ENCODE data around the gene THOC7.

Gene THOC7

DNA sequence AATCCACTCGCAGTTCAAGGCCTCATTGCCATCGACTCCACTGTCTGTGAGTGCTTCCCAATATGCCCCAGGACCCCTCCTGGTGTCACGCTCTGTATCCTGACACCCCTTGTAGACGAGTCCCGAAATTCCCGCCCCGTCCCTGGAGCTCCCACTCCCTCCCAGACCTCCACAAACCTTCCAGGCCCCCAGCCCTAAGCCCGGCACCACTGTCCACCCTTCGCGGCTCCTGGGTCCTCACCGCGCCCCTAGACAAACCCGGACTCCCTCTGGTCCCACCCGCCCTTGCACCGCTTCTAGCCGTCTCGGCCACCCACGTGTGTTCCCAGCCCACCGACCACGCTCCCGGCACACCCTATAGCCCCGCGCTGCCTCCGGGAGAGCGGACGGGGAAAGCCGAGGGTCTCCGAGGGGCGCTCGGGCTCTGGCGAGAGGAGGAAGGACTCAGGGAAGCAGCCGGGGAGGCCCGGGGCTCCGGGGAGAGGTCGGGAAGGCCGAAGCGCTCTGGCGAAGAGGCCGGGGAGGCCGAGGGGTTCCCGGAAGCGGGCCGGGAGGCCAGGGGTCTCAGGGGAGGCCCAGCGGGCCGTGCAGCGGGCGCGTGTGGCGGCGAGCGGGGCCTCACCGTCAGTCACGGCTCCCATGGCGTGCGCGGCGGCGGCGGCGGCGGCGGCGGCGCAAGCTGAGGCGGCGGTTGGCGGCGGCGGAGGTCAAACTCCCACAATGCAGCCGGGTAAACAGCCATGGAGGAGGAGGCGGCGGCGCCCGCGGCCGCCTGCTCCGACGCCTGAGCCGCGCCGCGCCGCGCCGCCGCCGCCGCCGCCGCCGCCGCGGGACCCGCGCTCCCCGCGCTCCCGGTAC is at the start of gene THOC7, which contains the start of gene ATXN7:
THOC7 (minus strand) TSS at position 656 of the 858 bp plus-strand sequence; CDS start at position 641, 15 bp downstream.
ATXN7 (plus strand) TSS at position 718 of the 858 bp plus-strand sequence. CDS start 48,732 bp downstream, outside the sequence.
- peak; percentile 44 to 58 for DNase-seq

DNA sequence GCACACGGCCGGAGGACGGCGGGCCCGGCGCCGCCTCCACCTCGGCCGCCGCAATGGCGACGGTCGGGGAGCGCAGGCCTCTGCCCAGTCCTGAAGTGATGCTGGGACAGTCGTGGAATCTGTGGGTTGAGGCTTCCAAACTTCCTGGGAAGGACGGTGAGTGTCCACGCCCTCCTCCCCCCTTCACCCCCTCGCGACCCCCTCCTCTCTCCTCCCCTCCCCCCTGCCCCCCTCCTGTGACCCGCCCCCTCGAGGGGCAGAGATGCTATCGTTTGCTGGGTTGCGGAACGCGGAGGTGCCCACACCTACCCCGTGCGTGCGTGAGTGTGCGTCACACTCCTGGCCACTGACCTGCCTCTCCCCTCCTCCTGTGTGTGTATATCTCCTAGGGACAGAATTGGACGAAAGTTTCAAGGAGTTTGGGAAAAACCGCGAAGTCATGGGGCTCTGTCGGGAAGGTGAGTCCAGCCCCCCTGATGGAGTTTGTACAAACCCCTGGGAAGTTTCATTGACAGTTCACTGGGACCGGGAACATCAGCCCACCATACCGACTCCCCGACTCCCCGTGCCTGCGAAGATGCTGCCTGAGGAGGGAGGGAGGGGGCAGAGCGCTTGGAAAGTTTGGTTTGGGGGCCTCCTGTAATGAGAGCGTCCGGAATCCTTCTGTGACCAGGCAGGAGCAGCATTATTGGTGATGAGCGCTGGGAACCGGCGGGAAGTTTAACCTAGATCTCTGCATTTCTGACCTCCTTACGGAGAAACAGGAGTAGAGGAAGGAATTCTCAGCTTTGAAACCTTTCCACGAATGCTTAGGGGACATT is 49.4 kb upstream of the THOC7 start:
- peak; percentile 24 to 42 for DNase-seq

DNA sequence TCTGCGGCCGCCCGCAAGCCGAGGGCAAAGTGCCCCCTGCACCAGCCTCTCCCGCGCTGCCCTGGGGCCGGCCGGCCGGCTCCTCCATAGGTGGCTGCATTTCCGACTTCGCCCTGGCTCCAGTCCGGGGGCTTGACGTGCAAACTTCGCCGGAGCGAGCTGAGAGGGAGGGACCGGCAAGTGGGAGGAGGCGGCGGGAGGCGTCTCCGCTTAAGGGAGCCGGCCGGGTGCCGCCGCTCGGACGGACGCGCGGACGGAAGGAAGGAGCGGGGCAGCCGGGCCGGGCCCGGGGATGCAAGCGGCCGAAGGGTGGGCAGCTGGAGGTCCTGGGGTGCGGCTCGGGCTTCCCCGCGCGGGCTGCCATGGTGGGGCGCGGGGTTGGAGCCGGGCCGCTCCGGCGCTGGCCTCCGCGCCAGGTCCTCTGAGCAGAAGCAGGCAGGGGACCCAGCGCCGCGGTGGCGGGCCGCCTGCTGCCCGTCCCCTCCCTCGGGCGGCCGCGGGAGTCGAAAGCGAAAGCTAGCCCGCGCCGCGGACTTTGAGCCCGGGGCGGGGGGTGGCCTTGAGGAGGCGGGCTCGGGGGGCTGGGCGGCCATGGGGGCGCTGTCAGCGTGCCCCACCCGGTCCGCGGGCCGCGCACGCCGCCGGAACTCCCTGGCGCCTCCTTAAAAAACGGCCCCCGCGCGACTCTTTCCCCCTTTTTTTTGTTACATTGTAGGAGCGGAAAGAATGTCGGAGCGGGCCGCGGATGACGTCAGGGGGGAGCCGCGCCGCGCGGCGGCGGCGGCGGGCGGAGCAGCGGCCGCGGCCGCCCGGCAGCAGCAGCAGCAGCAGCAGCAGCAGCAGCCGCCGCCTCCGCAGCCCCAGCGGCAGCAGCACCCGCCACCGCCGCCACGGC is 48.5 kb upstream of the THOC7 start, which contains the start of gene SCAANT1:
SCAANT1 (minus strand) TSS at position 511 of the 895 bp plus-strand sequence.
- DNase-seq: peak; percentile 65

DNA sequence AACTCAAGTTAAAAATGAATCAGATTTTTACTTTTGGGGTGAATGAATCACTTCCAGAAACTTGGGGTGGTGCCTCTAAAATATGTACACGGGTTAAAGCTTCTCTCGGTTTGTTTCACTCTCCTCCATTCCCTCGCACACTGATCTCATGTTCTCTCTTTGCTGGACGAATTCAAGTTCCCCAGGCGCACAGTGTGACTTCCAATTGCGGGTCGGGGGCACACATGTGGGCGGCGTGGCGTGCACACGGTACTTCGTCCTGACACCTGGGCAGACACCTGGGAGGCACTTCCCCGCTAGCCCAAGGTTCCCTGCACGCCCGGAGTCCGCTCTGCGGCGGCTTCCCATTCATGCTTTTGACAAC is 47.9 kb upstream of the THOC7 start:
- DNase-seq: peak in 1 of 2 donors; percentile 30

DNA sequence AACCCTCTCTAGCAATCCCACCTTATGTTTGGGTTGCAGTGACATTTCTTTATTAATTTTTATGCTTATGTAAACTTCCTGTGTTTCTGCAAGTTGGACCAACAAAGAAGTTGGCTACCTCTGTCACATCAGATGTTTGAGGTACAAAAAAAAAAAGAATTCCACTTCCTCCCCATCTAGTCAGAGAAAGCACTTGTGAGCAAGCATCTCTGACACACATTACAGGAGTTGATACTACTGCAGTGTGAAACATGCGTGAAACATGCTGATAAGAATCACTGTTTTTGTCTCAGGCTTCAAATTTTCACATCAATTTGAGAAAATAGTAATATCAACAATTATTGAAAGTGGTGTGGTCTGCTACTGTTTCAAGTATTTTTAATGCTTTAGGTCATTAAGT is 47.3 kb upstream of the THOC7 start:
- DNase-seq: no peak

DNA sequence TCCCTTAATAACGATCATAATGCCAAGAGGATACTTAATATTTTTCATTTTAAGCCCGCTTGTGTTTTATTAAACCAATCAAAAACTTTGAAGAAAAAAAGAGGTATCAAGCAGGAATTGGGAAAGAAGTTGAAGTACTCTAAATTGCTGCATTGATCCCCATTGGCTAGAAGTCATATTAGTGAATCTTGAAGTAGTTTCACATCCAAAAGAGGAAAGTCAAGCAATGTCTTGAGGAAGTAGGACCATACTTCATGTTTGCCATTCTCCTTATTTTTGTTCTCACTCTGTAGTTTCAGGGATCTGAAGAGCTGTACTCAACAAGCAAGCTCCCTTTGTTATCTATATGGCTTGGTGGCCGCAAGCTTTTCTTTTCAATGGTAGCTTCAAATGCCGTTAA is 46.4 kb upstream of the THOC7 start:
- no peak for DNase-seq

DNA sequence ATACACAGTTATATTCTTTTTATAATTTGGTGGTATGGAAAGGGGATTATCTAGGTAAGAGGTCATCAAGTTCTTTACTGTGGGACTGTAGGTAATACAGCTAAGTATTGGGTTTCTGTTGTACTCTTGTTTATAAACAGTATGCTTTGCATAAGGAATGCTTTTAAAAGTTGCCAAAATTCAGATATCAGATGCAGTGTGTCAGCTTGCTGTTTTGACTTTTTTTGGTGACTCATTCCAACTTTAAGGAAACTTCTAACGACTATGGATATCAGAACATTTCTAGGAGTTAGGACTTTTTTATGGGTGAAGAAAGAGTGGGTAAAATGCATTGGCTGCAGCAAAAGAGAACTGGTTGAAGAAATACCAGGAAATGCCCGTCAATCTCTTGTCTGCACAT is 45.8 kb upstream of the THOC7 start:
- no peak for DNase-seq

DNA sequence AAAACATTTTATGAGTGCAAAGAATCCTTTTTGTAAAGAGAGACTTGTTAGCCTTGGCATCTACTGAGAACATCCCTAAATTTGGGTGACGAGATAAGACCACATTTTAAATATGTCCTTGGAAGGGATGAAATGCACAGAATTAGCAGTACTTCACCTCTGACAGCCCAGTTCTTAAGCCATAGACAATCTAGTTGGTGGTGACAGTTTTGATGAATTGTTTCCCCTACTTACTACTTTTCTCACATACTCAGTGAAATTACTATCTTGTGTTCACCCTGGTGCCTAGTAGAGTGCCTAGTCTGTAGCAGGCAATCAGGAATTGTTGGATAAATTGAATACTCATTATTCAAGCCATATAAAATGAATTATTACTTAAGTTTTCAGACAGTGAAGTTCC is 45.2 kb upstream of the THOC7 start:
- no peak for DNase-seq

DNA sequence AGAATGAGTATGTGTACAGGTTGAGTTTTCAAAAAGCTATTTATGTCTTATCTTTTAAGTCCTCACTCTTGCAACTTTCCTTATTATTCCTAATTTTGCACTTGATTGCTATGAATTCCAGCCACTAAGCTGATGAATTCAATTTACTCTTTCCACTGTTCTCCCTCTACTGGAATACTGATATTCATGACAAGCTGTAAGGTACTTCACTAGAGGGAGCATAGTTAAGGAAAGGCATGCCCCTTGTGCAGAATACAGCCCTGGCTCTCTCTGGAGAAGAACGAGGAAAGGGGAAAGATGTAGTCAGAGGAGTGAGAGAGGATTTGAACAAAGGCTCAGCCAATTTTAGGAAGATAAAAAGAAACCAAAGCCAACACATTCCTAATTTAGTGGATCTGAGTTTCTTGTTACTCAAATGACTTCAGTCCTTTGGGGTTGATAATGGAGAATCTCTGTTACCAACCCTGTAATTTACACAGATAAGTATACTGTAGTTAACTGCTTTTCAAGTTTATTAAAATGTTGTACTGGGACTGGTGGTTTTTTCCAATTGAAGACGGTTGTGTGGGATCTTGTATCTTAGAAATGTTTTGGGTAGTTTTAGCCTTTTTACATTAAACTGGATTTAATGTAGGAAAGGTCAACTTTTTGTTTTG is 44.6 kb upstream of the THOC7 start:
- DNase-seq: no peak

DNA sequence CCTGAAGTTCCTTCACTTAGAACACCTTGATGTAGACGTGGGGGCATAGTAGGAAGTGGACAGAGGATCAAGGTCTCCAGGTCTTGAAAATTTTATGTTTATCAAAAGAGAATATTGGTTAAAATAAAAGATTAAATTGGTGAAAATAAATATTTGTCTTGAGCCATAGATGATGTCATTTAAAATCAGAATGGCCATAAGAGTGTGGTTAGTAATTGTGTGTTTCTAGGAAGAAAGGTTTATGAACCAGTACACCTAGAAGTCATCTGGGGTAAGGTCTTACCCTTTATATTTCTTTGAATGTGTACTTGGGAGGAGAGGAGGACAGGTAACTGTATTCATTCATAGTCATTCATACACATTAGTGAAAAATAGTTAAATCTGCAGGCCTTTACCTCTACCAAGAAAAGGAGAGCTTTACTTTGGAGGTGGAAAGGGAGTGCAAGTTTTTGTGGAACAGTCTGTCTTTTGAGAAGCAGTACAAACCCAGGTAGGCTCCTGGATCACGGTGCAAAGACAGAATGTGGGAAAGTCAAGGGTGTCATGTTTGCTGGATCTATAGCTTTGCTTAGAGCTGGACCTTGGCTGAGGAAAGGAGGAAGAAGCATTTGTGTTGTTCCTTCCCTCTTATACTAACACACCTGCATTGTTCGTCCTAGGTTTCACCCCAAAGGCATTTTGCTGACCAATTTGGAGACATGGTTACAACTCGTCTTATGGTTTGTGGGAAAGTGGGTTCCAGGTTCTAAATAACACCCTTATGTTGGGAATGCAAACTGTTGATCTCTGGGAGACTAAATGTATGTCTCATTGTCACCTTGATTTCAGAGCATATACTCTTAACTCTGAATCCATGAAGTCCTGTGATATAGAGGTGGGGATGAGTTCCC is 42.4 kb upstream of the THOC7 start:
- DNase-seq: no peak

DNA sequence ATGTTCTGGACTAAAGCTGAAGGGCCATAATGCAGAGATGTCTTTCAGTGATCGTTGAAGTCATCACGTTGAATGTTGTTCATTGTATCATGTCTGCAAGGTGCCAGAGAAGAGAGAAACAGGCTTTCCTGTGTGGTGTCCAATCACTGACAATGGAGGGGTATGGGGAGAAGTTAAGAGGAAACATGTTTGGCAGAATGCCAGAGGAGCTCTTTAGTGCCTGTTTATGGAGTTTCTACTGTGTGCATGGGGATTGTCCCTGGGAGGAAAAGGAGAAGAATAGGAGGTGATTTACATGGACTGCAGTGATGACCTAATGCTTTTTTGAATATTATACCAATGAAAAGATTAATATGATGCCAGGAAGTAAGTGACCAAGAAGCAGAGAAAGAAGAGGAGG is 36.9 kb upstream of the THOC7 start:
- no peak for DNase-seq

DNA sequence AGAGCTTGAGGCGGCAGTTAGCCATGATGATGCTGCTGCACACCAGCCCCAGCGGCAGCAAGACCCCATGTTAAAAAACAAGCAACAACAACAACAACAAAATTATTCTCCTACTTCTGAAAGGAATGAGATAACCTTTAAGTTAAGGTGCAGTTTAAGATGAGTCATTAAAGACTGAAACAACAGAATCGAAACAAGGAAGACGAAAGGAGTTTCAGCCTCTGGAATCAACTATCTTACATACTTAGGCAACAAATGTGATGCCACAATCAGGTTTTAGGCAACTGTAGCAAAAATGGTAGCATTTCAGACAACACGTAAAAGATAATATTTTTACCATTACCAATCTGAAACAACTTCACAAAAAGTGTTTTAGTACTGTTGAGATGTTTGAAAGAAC is 36.4 kb upstream of the THOC7 start:
- no peak for DNase-seq

DNA sequence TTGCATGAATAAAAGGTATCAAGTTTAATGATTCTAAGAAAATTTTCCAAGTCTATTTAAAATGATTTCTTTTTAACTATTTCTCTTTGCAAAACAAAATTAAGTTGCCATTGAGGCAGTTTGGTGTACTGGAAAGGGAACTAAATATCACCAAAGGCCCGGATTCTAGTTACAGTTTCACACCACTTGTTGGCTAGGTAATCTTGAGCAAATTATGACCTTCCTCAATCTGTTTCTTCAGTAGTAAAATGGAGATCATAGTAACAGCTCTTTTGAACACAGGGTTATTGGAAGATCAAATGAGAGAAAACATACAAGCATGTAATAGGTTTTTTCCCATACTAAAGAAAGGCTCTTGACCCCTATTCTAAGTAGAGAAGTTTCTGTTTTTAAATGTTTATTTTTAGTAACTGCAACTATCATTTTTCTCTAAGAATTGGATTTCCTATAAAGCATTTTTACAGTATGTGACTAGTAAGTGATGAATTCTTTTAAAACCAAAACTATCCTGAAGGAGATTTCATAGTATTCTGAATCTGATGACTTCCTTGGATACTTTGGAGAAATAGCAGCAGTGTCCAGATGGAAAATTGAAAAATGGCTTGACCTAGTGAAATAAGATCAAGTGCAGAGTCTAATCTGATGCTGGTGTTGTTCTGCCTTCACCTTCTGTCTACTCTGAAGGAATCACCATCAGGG is 32.9 kb upstream of the THOC7 start:
- no peak for DNase-seq

DNA sequence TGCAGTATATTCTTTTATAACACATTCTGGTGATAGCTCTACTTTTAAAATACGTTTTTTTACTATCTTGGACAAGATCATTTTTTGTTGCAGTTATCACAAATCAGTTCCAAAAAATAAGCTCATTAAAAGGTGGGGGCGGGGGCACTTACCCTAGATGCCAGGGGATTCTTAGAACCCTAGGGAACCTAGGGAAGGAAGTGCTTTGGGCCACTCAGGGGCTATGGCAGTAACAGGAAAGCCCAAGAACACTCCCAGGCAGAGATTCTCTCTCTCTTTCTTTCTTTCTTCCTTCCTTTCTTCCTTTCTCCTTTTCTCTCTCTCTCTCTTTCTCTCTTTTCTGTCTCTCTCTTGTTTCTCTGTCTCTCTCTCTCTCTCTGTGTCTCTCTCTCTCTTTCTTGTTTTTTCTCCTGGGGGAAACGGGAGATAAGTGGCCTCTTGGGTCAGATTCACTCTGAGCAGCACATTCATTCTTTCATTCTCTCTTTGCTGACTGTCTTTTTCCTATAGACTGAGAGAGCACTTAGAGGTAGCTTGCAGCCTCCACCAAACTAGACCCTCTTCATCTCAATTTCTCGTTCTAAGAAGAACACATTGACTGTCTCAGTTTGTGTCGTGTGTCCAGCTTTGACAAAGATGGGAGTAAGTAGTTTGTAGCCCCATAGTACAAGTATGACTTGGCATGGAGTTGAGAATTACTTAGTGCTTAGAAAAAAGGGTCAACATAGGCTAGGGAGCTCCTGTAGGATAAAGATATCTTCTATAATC is 32.0 kb upstream of the THOC7 start:
- DNase-seq: no peak

DNA sequence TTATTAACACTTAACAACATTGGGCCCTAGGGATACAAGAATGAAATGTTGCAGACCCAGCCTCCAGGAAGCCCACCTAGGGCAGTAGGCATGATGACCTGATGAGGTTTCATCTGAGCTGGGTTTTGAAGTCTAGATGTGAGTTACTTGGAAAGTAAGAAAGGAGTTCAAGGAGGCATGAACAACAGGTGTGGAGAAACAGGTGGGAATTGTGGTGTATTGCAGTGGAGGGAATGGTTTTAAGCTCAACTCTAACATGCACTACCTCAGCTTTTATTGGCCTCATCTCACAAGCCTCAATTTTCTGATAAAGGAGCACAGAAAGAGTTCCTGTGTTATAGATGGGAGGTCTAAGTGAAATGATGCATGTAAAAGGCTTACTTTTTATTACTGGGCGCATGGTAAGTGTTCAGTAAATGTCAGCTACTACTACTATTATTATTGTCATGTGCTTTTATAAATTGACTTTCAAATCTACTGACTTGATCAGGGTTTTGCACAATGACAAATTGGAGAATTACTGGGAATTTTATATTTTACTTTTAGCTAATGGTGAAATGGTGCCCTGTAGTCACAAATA is 29.3 kb upstream of the THOC7 start:
- DNase-seq: no peak

DNA sequence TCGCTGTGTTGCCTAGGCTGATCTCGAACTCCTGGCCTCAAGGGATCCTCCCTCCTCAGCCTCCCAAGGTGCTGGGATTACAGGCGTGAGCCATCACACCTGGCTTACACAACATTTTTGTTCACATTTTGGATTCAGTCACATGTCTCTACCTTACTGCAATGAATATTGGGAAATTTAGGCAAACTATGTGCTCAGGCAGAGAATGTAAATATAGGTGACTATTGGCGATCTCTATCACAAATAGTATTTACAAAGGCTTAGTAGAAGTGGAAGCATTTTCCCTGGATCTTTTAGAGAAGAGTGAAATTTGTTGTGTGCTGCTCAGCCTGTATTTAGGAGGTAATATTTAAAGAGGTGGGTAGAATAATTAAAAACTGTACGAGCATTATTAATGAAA is 27.9 kb upstream of the THOC7 start:
- DNase-seq: no peak

DNA sequence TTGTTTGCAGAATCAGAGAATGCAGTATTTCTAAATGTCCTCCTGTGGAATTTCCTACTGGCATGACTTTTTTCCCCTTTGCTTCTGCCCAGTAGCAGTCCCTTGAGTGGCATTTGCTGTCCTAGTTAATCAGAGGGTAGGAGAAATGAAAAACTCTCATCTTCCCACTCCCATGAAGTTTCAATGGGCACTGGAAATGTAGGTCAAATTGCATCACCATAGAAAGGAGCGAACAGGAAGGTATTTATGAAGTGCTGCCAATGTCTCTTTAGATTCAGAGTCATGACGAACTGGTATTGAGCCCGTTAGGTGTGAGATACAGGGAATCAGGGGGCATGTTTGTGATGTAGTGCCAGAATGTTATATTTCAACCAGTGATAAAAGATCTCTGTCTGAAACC is 23.3 kb upstream of the THOC7 start:
- DNase-seq: no peak

DNA sequence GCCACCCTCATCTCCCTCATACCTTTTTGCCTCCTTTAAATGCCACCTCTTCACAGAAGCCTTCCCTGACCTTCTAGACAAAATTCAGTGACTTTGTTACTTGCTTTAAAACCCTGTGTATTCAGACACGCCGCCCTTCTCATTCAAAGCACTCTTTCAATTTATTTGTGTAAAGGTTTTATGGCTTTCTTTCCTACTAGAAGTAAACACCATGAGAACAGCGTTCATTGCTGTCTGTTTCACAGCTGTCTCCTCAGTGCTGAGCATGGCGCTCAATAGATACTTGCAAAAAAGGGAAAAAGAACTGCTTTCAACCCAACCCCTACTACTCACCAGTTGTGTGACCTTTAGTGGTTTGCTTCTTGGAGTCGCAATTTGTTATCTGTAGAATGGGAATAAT is 17.0 kb upstream of the THOC7 start:
- DNase-seq: no peak

DNA sequence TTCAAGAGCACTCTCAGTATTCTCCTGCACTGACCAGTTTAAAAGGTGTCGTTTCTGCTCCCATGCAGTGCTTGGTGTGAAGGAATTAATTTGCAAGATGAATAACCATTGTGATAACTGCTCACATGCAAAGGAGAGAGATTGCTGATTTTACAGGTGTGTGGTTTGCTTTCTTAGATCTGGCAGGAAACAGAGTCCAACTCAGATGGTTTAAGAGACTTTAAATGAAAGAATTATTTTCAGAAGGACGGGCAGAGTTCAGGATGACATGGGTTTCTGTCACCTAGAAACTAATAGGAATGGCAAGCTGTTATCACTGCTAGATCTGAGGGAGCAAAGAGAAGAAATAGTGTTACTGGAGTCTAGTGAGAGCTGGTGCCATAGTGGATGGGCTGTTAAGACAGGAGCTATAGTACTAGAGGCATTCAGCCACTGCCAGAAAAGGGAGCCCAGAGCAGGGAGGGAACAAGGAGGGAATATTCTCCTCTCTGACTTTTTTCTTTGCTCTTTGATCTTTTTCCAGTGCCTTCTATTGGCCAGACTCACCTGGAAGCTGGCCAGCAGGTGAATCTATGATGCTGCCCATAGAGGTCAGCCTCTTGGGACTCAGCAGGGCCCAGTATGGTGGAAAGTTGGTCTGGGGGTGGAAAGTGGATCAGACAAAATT is 14.9 kb upstream of the THOC7 start:
- DNase-seq: no peak
